A549 (cell line): Measurements from ENCODE around the gene ARHGAP10. TPM values are rescaled to one million over a fixed set of nuclear protein-coding genes. Genes with fewer than 3 reads are reported as not detected.

ENCODE experiments used
- ATAC-seq, 2 experiments: fragments of 200-7000 bp in 1 of 2; fragments of >200 bp in 1 of 2; cut with Nextera tagmentation in 1 of 2; cut with Tn5 transposase in 1 of 2; 3 replicates each; pipeline versions ENCODE4 v1.8.0 to v1.9.1; 2018 to 2020; ENCODE audit warnings: mild to moderate bottlenecking in 1 of 2, moderate library complexity in 1 of 2
- CTCF ChIA-PET: fragments of 300-600 bp; sonication (Branson Sonifier 250); formaldehyde crosslinking; extraction: SDS; loops from one replicate; lab custom pipeline; 2021; ENCODE audit warnings: antibody characterized with exemption, inconsistent platforms; lab: Yijun Ruan, JAX
- POLR2A ChIA-PET: fragments of 350-600 bp; formaldehyde crosslinking; extraction: SDS; loops from one replicate; lab custom pipeline; 2021; ENCODE audit warnings: antibody characterized with exemption, inconsistent platforms; lab: Yijun Ruan, JAX
- DNase-seq, 2 experiments: peaks; one replicate each; pipeline versions ENCODE4 v3.0.0 to v3.0.0-alpha.2; 2011 to 2016; ENCODE audit warnings: low read depth in 1 of 2, low spot score in 1 of 2
- FAIRE-seq: peaks from 2 replicates; lab custom pipeline; 2011; peaks lifted over from hg19 to GRCh38; lab: Jason Lieb, UNC
- H3K27ac ChIP-seq, 2 experiments: fragments of >200 bp; sonication (Bioruptor Twin); formaldehyde crosslinking; 3 replicates each; pipeline ENCODE4 v1.5.1; 2016 to 2017
- H3K4me1 ChIP-seq: fragments of >200 bp; sonication (Bioruptor Twin); formaldehyde crosslinking; 3 replicates; pipeline ENCODE4 v1.6.1; 2016
- H3K4me2 ChIP-seq: fragments of >200 bp; sonication (Bioruptor Twin); formaldehyde crosslinking; 3 replicates; pipeline ENCODE4 v1.6.1; 2016
- H3K4me3 ChIP-seq: fragments of >200 bp; sonication (Bioruptor Twin); formaldehyde crosslinking; 3 replicates; pipeline ENCODE4 v1.5.1; 2016
- H3K9me3 ChIP-seq: fragments of >200 bp; sonication (Bioruptor Twin); formaldehyde crosslinking; 3 replicates; pipeline ENCODE4 v1.6.1; 2016
- CHD2 ChIP-seq: fragments of 150-350 bp; IDR thresholded peaks from 2 replicates; pipeline ENCODE4 v1.6.1; 2014; ENCODE audit warnings: low read length; ENCODE audit not compliant: partially characterized antibody
- CHD4 ChIP-seq: fragments of 200-600 bp; sonication (generic); IDR thresholded peaks from 2 replicates; pipeline ENCODE4 v1.6.1; 2016; ENCODE audit warnings: antibody characterized with exemption, mild to moderate bottlenecking, borderline replicate concordance
- EHF ChIP-seq: fragments of 250-450 bp; sonication (Bioruptor Pico); IDR thresholded peaks from 2 replicates; pipeline ENCODE4 v1.5.0; 2020; ENCODE audit warnings: mild to moderate bottlenecking
- EP300 ChIP-seq, 2 experiments: fragments of >200 bp; sonication (Bioruptor Twin); formaldehyde crosslinking; IDR thresholded peaks; 2 replicates in 1 of 2; 3 replicates in 1 of 2; pipeline ENCODE4 v1.6.1; 2016 to 2017
- ESRRA ChIP-seq: fragments of 150-350 bp; IDR thresholded peaks from 2 replicates; pipeline ENCODE4 v1.6.1; 2014; ENCODE audit warnings: mild to moderate bottlenecking, low read length, borderline replicate concordance
- FOSB ChIP-seq: fragments of 250-450 bp; sonication (Bioruptor Pico); IDR thresholded peaks from 2 replicates; pipeline ENCODE4 v1.5.0; 2020; ENCODE audit warnings: mild to moderate bottlenecking, moderate library complexity
- FOXS1 ChIP-seq: fragments of 250-450 bp; sonication (Bioruptor Pico); IDR thresholded peaks from 2 replicates; pipeline ENCODE4 v1.5.0; 2020; ENCODE audit warnings: mild to moderate bottlenecking, moderate library complexity
- HDAC2 ChIP-seq: fragments of 200-600 bp; sonication (generic); IDR thresholded peaks from 2 replicates; pipeline ENCODE4 v1.6.1; 2016
- HEYL ChIP-seq: fragments of 250-450 bp; sonication (Bioruptor Pico); IDR thresholded peaks from 2 replicates; pipeline ENCODE4 v1.8.0; 2021; ENCODE audit warnings: mild to moderate bottlenecking, moderate library complexity
- HOXB5 ChIP-seq: fragments of 250-450 bp; sonication (Bioruptor Pico); IDR thresholded peaks from 2 replicates; pipeline ENCODE4 v1.5.0; 2020; ENCODE audit warnings: mild to moderate bottlenecking, moderate library complexity
- PHF8 ChIP-seq: fragments of 200-600 bp; sonication (generic); IDR thresholded peaks from 2 replicates; pipeline ENCODE4 v1.6.1; 2016; ENCODE audit warnings: low read depth, mild to moderate bottlenecking, antibody characterized with exemption, moderate library complexity, borderline replicate concordance
- RARB ChIP-seq: fragments of 250-450 bp; sonication (Bioruptor Pico); IDR thresholded peaks from 2 replicates; pipeline ENCODE4 v1.8.0; 2021; ENCODE audit warnings: mild to moderate bottlenecking, moderate library complexity
- TP53 ChIP-seq: fragments of 250-450 bp; sonication (Bioruptor Pico); IDR thresholded peaks from 2 replicates; pipeline ENCODE4 v1.5.0; 2021; ENCODE audit warnings: mild to moderate bottlenecking, moderate library complexity
- ZFP36 ChIP-seq: fragments of 450-650 bp; IDR thresholded peaks from 2 replicates; pipeline ENCODE4 v1.6.1; 2014; ENCODE audit warnings: borderline replicate concordance; ENCODE audit not compliant: partially characterized antibody
- ZNF302 ChIP-seq: fragments of 250-450 bp; sonication (Bioruptor Pico); IDR thresholded peaks from 2 replicates; pipeline ENCODE4 v1.9.0; 2021; ENCODE audit warnings: inconsistent platforms, mild to moderate bottlenecking, moderate library complexity
- WGBS: methylation state at CpG from one replicate; pipeline ENCODE4 v1.1.6; 2017; ENCODE audit errors: missing lambda C conversion rate; 5-methylcytosine and 5-hydroxymethylcytosine counted together
- polyA plus RNA-seq, 4 experiments: library from polyadenylated mRNA; depleted of rRNA in 3 of 4; stranded (reverse); fragments of >200 nt; fragmentation: RNase III in 1 of 4; extraction: RNeasy Plus Mini Kit Qiagen cat#74134 plus additional on column Dnase treatment in 1 of 4; gene quantifications; 2 replicates in 3 of 4; 3 replicates in 1 of 4; pipeline ENCODE4 v1.2.3, GENCODE V29; 2011 to 2017
- TF ChIP-seq, protein P1 (sequence below): fragments of >200 bp; sonication (Bioruptor Twin); formaldehyde crosslinking; IDR thresholded peaks from 2 replicates; pipeline ENCODE4 v1.6.1; 2016
- TF ChIP-seq, protein P2 (sequence below): fragments of >200 bp; sonication (Bioruptor Twin); formaldehyde crosslinking; IDR thresholded peaks from 3 replicates; pipeline ENCODE4 v1.6.1; 2016
- TF ChIP-seq, protein P3 (sequence below): IDR thresholded peaks from 2 replicates; pipeline ENCODE4 v1.6.1; 2012
- TF ChIP-seq, protein P4 (sequence below): fragments of 150-350 bp; IDR thresholded peaks from 2 replicates; pipeline ENCODE4 v1.6.1; 2014; ENCODE audit warnings: low read depth, mild to moderate bottlenecking, low read length
- TF ChIP-seq, protein P5 (sequence below): fragments of >200 bp; sonication (Bioruptor Twin); formaldehyde crosslinking; IDR thresholded peaks from 3 replicates; pipeline ENCODE4 v1.5.1; 2016
- TF ChIP-seq, protein P6 (sequence below): IDR thresholded peaks from 2 replicates; pipeline ENCODE4 v1.6.1; 2012; ENCODE audit warnings: low read depth, borderline replicate concordance
- TF ChIP-seq, protein P7 (sequence below): fragments of 450-650 bp; IDR thresholded peaks from 2 replicates; pipeline ENCODE4 v1.6.1; 2014; ENCODE audit warnings: antibody characterized with exemption
- TF ChIP-seq, protein P8 (sequence below): fragments of 200-600 bp; sonication (generic); IDR thresholded peaks from 2 replicates; pipeline ENCODE4 v1.6.1; 2016; ENCODE audit warnings: antibody characterized with exemption, mild to moderate bottlenecking, moderate library complexity
- TF ChIP-seq, protein P9 (sequence below): fragments of 250-450 bp; sonication (Bioruptor Pico); IDR thresholded peaks from 2 replicates; pipeline ENCODE4 v1.5.0; 2021; ENCODE audit warnings: mild to moderate bottlenecking, moderate library complexity, borderline replicate concordance

Gene ARHGAP10
- polyA plus RNA-seq, 2 of the 4 experiments (the other 2 are of a cell fraction): 7.0 to 7.2 TPM

DNA sequence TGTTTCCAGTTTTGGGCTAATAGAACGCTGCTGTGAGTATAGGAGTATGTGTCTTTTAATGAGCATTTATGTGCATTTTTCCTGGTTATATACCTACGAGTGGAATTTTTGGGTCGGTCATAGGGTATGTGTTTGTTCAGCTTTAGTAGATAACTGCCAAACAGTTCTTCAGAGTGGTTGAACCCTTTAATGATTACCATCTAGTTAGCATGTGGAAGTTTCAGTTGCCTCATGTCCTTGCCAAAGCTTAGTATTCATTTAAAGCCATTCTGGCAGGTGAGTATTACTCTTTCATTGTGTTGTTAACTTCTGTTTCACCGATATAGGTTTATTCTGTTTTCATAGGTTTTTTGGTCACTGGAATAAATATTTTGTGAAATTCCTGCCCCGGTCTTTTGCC lies 229.1 kb downstream of the ARHGAP10 start:
- Histone ChIP-seq H3K4me2 (no peak overlapping the region), H3K27ac (no peak overlapping the region), H3K9me3 (no peaks in the 10 kb centered on the region), H3K4me3 (no peak overlapping the region), H3K4me1 (0 out of 3 replicates have a peak, but pooled peaks cover 4% of the 10 kb centered on the region)
- TF ChIP-seq FOXS1 (no peak), RARB (CRISPR knock-in tag) (no peak), EP300 (IDR thresholded peaks at IDR 0.05) (no peak), EHF (no peak), HOXB5 (CRISPR knock-in tag) (no peak), CHD2 (no peak), ZFP36 (no peak), PHF8 (no peak), ESRRA (no peak)
- TF ChIP-seq, protein P1, sequence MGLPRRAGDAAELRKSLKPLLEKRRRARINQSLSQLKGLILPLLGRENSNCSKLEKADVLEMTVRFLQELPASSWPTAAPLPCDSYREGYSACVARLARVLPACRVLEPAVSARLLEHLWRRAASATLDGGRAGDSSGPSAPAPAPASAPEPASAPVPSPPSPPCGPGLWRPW: no peak
- TF ChIP-seq, protein P2, sequence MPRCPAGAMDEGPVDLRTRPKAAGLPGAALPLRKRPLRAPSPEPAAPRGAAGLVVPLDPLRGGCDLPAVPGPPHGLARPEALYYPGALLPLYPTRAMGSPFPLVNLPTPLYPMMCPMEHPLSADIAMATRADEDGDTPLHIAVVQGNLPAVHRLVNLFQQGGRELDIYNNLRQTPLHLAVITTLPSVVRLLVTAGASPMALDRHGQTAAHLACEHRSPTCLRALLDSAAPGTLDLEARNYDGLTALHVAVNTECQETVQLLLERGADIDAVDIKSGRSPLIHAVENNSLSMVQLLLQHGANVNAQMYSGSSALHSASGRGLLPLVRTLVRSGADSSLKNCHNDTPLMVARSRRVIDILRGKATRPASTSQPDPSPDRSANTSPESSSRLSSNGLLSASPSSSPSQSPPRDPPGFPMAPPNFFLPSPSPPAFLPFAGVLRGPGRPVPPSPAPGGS: no peak
- TF ChIP-seq, protein P3, sequence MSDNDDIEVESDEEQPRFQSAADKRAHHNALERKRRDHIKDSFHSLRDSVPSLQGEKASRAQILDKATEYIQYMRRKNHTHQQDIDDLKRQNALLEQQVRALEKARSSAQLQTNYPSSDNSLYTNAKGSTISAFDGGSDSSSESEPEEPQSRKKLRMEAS: no peak
- TF ChIP-seq, protein P4, sequence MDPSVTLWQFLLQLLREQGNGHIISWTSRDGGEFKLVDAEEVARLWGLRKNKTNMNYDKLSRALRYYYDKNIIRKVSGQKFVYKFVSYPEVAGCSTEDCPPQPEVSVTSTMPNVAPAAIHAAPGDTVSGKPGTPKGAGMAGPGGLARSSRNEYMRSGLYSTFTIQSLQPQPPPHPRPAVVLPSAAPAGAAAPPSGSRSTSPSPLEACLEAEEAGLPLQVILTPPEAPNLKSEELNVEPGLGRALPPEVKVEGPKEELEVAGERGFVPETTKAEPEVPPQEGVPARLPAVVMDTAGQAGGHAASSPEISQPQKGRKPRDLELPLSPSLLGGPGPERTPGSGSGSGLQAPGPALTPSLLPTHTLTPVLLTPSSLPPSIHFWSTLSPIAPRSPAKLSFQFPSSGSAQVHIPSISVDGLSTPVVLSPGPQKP: no peak
- TF ChIP-seq, protein P5, sequence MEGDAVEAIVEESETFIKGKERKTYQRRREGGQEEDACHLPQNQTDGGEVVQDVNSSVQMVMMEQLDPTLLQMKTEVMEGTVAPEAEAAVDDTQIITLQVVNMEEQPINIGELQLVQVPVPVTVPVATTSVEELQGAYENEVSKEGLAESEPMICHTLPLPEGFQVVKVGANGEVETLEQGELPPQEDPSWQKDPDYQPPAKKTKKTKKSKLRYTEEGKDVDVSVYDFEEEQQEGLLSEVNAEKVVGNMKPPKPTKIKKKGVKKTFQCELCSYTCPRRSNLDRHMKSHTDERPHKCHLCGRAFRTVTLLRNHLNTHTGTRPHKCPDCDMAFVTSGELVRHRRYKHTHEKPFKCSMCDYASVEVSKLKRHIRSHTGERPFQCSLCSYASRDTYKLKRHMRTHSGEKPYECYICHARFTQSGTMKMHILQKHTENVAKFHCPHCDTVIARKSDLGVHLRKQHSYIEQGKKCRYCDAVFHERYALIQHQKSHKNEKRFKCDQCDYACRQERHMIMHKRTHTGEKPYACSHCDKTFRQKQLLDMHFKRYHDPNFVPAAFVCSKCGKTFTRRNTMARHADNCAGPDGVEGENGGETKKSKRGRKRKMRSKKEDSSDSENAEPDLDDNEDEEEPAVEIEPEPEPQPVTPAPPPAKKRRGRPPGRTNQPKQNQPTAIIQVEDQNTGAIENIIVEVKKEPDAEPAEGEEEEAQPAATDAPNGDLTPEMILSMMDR: no peak
- TF ChIP-seq, protein P6, sequence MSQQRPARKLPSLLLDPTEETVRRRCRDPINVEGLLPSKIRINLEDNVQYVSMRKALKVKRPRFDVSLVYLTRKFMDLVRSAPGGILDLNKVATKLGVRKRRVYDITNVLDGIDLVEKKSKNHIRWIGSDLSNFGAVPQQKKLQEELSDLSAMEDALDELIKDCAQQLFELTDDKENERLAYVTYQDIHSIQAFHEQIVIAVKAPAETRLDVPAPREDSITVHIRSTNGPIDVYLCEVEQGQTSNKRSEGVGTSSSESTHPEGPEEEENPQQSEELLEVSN: no peak
- TF ChIP-seq, protein P7, sequence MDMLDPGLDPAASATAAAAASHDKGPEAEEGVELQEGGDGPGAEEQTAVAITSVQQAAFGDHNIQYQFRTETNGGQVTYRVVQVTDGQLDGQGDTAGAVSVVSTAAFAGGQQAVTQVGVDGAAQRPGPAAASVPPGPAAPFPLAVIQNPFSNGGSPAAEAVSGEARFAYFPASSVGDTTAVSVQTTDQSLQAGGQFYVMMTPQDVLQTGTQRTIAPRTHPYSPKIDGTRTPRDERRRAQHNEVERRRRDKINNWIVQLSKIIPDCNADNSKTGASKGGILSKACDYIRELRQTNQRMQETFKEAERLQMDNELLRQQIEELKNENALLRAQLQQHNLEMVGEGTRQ: no peak
- FAIRE-seq: no peak
- 85% methylated on average over 5 of the region's 5 CpGs for WGBS
- ChIA-PET POLR2A (no interaction called here), CTCF (no interaction called here)
- DNase-seq: no peak
- no peak for ATAC-seq

DNA sequence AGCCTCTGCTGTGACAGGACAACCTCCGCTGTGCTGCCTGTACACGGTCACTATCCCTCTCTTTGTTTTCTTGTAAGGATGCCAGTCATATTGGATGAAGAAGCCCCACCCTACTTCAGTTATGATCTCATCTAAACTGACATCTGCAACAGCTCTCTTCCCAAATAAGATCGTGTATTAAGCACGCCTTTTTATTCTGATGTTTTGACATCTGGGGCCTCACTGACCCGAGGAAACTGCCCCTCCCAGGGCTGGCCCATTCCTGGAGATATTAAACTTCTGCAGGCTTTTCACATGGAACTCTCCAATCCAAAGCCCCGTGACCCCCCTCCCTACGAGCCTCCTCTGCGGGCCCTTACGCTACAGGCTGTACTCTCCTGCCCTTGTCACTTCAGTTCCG lies 232.0 kb downstream of the ARHGAP10 start:
- Histone ChIP-seq H3K4me2 (no peak overlapping the region), H3K9me3 (no peaks in the 10 kb centered on the region), H3K4me1 (0 out of 3 replicates have a peak, but pooled peaks cover 4% of the 10 kb centered on the region), H3K27ac (no peak overlapping the region), H3K4me3 (no peak overlapping the region)
- 80% methylated on average over 8 of the region's 10 CpGs for WGBS
- TF ChIP-seq, protein P8, sequence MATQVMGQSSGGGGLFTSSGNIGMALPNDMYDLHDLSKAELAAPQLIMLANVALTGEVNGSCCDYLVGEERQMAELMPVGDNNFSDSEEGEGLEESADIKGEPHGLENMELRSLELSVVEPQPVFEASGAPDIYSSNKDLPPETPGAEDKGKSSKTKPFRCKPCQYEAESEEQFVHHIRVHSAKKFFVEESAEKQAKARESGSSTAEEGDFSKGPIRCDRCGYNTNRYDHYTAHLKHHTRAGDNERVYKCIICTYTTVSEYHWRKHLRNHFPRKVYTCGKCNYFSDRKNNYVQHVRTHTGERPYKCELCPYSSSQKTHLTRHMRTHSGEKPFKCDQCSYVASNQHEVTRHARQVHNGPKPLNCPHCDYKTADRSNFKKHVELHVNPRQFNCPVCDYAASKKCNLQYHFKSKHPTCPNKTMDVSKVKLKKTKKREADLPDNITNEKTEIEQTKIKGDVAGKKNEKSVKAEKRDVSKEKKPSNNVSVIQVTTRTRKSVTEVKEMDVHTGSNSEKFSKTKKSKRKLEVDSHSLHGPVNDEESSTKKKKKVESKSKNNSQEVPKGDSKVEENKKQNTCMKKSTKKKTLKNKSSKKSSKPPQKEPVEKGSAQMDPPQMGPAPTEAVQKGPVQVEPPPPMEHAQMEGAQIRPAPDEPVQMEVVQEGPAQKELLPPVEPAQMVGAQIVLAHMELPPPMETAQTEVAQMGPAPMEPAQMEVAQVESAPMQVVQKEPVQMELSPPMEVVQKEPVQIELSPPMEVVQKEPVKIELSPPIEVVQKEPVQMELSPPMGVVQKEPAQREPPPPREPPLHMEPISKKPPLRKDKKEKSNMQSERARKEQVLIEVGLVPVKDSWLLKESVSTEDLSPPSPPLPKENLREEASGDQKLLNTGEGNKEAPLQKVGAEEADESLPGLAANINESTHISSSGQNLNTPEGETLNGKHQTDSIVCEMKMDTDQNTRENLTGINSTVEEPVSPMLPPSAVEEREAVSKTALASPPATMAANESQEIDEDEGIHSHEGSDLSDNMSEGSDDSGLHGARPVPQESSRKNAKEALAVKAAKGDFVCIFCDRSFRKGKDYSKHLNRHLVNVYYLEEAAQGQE: no peak
- TF ChIP-seq HEYL (CRISPR knock-in tag) (no peak), HDAC2 (no peak), EHF (no peak), FOSB (CRISPR knock-in tag) (no peak), RARB (CRISPR knock-in tag) (no peak), TP53 (CRISPR knock-in tag) (no peak), ZNF302 (CRISPR knock-in tag) (no peak), CHD4 (no peak)
- TF ChIP-seq, protein P9, sequence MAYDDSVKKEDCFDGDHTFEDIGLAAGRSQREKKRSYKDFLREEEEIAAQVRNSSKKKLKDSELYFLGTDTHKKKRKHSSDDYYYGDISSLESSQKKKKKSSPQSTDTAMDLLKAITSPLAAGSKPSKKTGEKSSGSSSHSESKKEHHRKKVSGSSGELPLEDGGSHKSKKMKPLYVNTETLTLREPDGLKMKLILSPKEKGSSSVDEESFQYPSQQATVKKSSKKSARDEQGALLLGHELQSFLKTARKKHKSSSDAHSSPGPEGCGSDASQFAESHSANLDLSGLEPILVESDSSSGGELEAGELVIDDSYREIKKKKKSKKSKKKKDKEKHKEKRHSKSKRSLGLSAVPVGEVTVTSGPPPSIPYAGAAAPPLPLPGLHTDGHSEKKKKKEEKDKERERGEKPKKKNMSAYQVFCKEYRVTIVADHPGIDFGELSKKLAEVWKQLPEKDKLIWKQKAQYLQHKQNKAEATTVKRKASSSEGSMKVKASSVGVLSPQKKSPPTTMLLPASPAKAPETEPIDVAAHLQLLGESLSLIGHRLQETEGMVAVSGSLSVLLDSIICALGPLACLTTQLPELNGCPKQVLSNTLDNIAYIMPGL (CRISPR knock-in tag): no peak
- POLR2A ChIA-PET: no interaction called here
- DNase-seq (no peak), ATAC-seq (no peak), FAIRE-seq (no peak)
- CTCF ChIA-PET: no interaction called here
